Measurements from ENCODE around the gene HPS5. TPM values are rescaled to one million over a fixed set of nuclear protein-coding genes. Genes with fewer than 3 reads are reported as not detected.

HPS5 gene
- total RNA-seq, 1 experiment from 2014 or later, result 15.4 TPM

DNA sequence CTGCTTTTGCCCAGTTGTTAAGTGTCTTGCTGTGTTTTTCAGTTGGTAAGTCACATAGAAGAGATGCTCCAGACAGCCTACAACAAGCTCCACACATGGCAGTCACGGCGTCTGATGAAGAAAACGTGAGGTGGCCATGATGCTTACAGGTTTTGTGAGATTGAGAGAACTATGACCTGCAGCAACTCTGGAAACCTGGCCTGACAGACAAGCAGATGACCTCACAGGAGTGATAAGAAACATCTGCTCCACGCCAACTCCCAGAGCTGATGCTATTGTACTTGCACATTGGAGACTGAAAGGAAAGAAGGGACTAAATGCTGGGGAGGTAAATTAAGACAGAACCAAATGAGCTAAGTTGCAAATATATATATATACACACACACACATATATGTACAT is 43.8 kb upstream of the HPS5 start:
- Histone ChIP-seq H3K56ac (ENCODE audit: insufficient read length, low read depth, low read length) (no peak overlapping the region), H3K23ac (ENCODE audit: insufficient read length, low read depth, low read length) (no peak overlapping the region), H3K23me2 (ENCODE audit: insufficient read length, low read depth, low read length, poor library complexity, severe bottlenecking) (no peaks in the 10 kb centered on the region), H2AFZ (ENCODE audit: low read length) (no peak overlapping the region), H4K5ac (ENCODE audit: insufficient read length, low read depth, low read length) (no peak overlapping the region), H2BK20ac (ENCODE audit: low read depth, low read length, poor library complexity, severe bottlenecking) (no peak overlapping the region), H3T11ph (ENCODE audit: low read length) (no peak overlapping the region), H2BK120ac (ENCODE audit: low read depth, low read length, poor library complexity, severe bottlenecking) (no peak overlapping the region), H4K20me1 (ENCODE audit: control insufficient read depth, insufficient read depth, insufficient read length) (no peaks in the 10 kb centered on the region), H3K27ac (ENCODE audit: insufficient read length, low read depth, low read length) (no peak overlapping the region), H2BK15ac (ENCODE audit: low read depth, low read length) (no peak overlapping the region), H2AK5ac (ENCODE audit: insufficient read length, low read length) (no peak overlapping the region), H3K18ac (ENCODE audit: insufficient read length, low read depth, low read length) (no peak overlapping the region), H3K27me3 (ENCODE audit: insufficient read depth, low read length) (no peaks in the 10 kb centered on the region), H3K4me2 (ENCODE audit: insufficient read depth, insufficient read length, low read length) (no peak overlapping the region), H3K9ac (ENCODE audit: extremely low read depth, insufficient read length, low read length) (no peak overlapping the region), H3K14ac (ENCODE audit: insufficient read depth, low read length) (no peak overlapping the region), H4K8ac (replicated peaks; ENCODE audit: insufficient read length, low read depth, low read length) (no peak overlapping the region), H3K4me1 (ENCODE audit: insufficient read depth, low read length) (no peaks in the 10 kb centered on the region), H3K79me1 (ENCODE audit: insufficient read depth, low read depth, low read length, poor library complexity, severe bottlenecking) (no peaks in the 10 kb centered on the region), H2BK12ac (ENCODE audit: insufficient read length, low read depth, low read length) (no peak overlapping the region), H3K9me3 (ENCODE audit: control insufficient read depth, low read depth, low read length) (no peaks in the 10 kb centered on the region), H3K4ac (ENCODE audit: low read depth, low read length) (no peak overlapping the region), H4K91ac (ENCODE audit: insufficient read length, low read depth, low read length) (no peak overlapping the region), H3K79me2 (ENCODE audit: insufficient read depth, low read length) (no peaks in the 10 kb centered on the region), H2BK5ac (ENCODE audit: insufficient read length, low read length) (no peak overlapping the region)
- H3K4me1 Mint-ChIP-seq, result no peaks in the 10 kb centered on the region
- H3K4me3 Mint-ChIP-seq, result no peak overlapping the region
- no peak for DNase-seq
- TF ChIP-seq CTCF (conservative IDR thresholded peaks at IDR 0.05), result no peak
- WGBS (ENCODE audit: extremely low coverage, insufficient read length, low lambda C conversion rate), result no CpG with 5 or more reads among the region's 4 CpGs
- peaks cover 7 to 45% (median 32%) of the 10 kb centered on the region in 3 experiments; a peak in 6 of 7 replicates for H3K36me3 Mint-ChIP-seq (ENCODE audit: insufficient read depth in 1 of 3, low read depth in 3 of 3)
- H3K27me3 Mint-ChIP-seq (ENCODE audit: low read depth), result no peaks in the 10 kb centered on the region
- no peak overlapping the region for H3K27ac Mint-ChIP-seq
- no peaks in the 10 kb centered on the region for H3K9me3 Mint-ChIP-seq

Data from H9 (cell line).